Effector CD4-positive, alpha-beta T cell (primary cell): ENCODE results near the gene TMEM225B.
A peak's percentile ranks its signal among the peaks of the same experiment; 100 is the strongest.
"Not testable (repeated sequence)": the region's sequence is repeated elsewhere in the genome, so short reads cannot be mapped to it uniquely, and the experiment has no call there.

Experiments
- DNase-seq: peaks from one replicate; pipeline ENCODE4 v3.0.0-alpha.2; 2020

TMEM225B gene

DNA sequence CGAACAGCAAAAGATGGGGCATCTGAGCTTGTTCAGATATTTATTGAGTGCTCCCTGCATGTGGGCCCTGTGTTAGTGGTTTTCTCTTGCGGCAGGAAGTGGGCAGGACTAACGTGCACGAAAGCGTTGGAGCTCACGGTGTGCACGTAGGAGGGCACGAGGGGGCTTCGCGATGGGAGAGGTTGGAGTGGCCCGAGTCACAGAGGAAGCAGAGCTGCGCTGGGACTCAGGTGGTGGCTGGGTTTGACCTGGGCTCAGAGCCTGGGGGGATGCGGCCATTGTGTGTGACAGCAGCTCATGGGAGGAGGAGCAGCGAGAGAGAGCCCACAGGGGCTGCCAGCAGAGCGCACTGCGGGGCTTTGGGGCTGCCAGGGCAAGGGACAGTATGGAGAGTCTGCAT lies 26.4 kb downstream of the TMEM225B start:
- DNase-seq: peak; percentile 67

- DNase-seq: no peak
Observed at GRCh38 chr7:99625321-99625720, 27.3 kb downstream of the TMEM225B start.

- no peak for DNase-seq
Observed at GRCh38 chr7:99625961-99626360, 27.9 kb downstream of the TMEM225B start.

DNA sequence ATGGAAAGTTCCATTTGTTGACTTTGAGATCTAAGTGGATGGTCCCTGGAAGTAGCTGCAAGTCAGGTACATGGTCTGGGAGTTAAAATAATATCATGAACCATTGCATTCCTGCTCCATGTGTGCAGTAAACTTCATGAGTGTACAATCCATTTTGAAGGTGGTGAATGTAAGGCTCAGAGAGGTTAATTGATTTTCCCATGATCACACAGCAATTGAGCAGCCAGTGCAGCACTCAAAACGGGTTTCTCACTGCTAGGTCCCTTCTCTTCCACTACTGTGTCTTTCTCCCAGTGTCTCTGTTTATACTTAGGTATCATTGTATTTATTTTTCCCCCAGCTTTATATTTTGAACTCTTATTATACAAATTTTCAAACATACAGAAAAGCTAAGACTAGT lies 28.6 kb downstream of the TMEM225B start:
- no peak for DNase-seq

DNA sequence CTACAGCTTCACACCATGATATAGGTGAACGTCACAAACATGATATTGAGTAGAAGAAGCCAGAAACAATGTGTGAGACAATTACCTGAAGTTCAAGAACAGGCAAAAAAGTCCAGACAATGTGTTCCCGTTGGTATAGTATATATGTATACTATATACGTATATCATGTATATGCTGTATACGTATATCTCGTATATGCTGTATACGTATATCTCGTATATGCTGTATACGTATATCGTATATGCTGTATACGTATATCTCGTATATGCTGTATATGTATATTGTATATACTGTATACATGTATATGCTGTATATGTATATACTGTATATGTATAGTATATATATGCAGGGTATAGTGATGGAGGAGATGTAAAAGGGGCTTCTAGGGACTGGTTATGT lies 29.4 kb downstream of the TMEM225B start:
- no peak for DNase-seq

DNA sequence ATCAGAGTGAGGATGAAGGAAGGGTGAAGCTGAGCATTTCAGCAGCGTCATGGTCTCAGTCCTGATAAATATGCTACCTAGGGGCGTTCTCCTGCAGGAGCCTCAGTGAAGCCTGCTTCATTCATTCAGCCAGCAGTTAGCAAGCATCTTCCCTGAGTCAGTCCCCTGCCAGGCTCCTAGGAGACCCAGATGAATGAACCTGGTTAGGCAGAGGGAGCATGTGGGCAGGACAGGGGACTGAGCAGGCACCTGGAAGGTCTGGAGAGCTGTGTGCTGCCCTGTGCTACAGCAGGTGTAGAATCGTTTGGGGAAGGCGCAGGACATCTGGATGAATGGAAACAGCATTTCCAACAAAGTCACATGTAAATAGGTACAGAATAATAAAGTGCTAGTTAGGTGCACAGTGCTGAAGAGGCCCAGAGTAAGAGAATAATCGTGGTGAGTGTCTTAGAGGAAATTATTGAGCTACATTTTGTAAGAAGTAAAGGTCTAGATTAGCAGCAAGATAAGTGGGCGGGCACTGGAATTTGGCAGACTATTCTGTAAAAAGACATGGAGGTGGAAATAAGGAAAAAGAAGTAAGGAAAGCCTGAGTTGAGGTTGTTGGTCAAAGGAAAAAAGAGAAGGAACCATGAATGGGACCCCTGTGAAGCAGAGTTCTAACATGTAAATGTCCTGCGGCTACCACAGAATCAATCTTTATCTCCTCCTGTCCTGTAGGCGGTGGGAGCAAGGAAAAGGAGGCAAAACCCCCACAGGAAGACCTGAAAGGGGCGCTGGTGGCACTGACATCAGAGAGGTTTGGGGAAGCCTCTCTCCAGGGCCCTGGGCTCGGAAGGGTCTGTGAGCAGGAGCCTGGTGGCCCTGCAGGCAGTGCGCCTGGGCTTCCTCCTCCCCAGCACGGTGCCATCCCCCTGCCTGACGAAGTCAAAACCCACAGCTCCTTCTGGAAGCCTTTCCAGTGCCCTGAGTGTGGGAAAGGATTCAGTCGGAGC lies 30.7 kb downstream of the TMEM225B start:
- no peak for DNase-seq

- no peak for DNase-seq
Observed at GRCh38 chr7:99629643-99630042, 31.6 kb downstream of the TMEM225B start.

GRCh38 chr7:99631295-99632109 lies 33.4 kb downstream of the TMEM225B start:
- DNase-seq: no peak

- not testable (repeated sequence) for DNase-seq
Observed at GRCh38 chr7:99637414-99637813, 39.3 kb downstream of the TMEM225B start.

DNA sequence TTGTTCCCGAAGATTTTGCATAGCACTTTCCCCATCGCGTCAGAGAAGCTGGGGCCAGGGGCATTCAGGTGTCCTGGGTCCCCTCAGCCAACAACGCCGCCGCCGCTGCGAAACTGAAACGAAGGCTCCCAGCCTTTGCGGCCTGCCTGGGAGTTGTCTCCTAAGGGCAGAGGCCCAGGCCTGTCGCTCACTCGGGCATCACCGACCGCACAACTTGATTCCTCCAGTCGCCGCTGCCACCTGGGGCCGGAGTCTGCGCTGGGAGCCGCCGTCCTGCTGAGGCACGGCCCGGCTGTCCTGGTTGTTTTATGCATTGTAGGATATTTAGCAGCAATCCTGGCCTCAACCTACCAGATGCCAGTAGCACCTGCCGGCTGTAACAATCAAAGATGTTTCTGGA lies 40.7 kb downstream of the TMEM225B start:
- no peak for DNase-seq

GRCh38 chr7:99639267-99639666 lies 41.2 kb downstream of the TMEM225B start:
- no peak for DNase-seq

- DNase-seq: no peak
Observed at GRCh38 chr7:99642027-99642426, 44.0 kb downstream of the TMEM225B start.

DNA sequence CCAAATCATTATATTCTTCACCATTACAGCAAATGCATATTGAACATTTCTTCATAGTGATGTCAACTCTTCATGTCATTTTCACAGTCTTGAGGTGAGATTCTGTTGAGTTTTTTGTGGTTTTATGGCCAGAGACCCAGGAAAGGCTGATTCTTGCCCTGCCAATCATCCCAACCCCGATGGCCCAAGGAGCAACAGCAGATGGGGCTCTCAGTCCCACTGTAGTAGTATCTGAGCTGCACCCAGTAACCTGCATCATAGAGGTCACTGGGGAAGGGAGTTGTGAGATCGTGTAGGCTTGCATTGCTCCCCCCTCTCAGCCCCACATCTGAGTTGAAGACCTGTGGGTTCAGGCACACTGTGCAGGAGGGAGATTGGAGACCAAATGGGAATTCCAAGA lies 45.4 kb downstream of the TMEM225B start:
- DNase-seq: no peak

GRCh38 chr7:99644431-99644830 lies 46.4 kb downstream of the TMEM225B start:
- DNase-seq: no peak

DNA sequence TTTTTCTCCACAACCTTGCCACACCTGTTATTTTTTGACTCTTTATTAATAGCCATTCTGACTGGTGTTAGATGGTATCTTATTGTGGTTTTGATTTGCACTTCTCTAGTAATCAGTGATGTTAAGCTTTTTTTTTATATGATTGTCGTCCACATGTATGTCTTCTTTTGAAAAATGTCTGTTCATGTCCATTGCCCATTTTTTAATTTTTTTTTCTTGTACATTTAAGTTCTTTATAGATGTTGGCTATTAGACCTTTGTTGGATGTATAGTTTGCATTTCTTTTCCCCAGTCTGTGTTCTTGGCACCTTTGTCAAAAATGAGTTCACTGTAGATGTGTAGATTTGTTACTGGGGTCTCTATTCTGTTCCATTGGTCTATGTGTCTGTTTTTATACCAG lies 47.5 kb downstream of the TMEM225B start:
- DNase-seq: no peak

GRCh38 chr7:99648843-99649242 lies 50.8 kb downstream of the TMEM225B start:
- no peak for DNase-seq

- no peak for DNase-seq
Observed at GRCh38 chr7:99651290-99651689, 53.2 kb downstream of the TMEM225B start.

- no peak for DNase-seq
Observed at GRCh38 chr7:99652671-99653070, 54.6 kb downstream of the TMEM225B start.

GRCh38 chr7:99653269-99653668 lies 55.2 kb downstream of the TMEM225B start:
- not testable (repeated sequence) for DNase-seq

DNA sequence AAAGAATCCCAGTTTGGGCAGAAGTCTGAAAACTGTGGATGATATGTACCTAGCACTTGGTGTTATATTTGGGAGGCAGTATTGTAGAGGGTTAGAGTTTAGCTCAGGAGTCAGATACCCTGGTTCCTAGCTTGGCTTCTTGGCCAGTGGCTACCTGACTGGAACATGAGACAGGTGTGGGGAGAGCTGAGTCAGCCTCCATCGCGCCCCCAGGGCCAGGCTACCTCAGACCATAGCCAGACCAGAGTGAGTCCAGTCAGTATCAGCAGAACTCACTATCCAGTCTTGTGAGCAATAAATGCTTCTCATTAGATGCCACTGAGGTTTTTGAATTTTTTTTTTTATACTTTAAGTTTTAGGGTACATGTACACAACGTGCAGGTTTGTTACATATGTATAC lies 55.7 kb downstream of the TMEM225B start:
- no peak for DNase-seq

DNA sequence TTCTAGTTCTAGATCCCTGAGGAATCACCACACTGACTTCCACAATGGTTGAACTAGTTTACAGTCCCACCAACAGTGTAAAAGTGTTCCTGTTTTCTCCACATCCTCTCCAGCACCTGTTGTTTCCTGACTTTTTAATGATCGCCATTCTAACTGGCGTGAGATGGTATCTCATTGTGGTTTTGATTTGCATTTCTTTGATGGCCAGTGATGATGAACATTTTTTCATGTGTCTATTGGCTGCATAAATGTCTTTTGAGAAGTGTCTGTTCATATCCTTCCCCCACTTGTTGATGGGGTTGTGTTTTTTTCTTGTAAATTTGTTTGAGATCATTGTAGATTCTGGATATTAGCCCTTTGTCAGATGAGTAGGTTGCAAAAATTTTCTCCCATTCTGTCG lies 56.6 kb downstream of the TMEM225B start:
- DNase-seq: not testable (repeated sequence)

- DNase-seq: not testable (repeated sequence)
Observed at GRCh38 chr7:99657879-99658278, 59.8 kb downstream of the TMEM225B start.
